Osteoblast (primary cell): ENCODE measurements around the gene QSOX1. TPM values are rescaled to one million over a fixed set of nuclear protein-coding genes. Genes with fewer than 3 reads are reported as not detected.
A peak's percentile ranks its signal among the peaks of the same experiment; 100 is the strongest.

Experiments
- DNase-seq: peaks from one replicate; pipeline ENCODE4 v3.0.0; 2011; ENCODE audit warnings: low spot score, mixed read lengths; ENCODE audit not compliant: insufficient read length; ENCODE audit errors: missing footprints
- H2AFZ ChIP-seq: 2 replicates; pipeline ENCODE4 v1.6.0; 2011; ENCODE audit warnings: mild to moderate bottlenecking, low read length
- H3K27ac ChIP-seq: 2 replicates; pipeline ENCODE4 v1.5.1; 2011; ENCODE audit warnings: mild to moderate bottlenecking, low read depth, low read length, moderate library complexity
- H3K27me3 ChIP-seq: 2 replicates; pipeline ENCODE4 v1.6.0; 2012; ENCODE audit warnings: mild to moderate bottlenecking, control low read depth, inconsistent platforms, low read length, moderate library complexity; ENCODE audit not compliant: insufficient read depth
- H3K36me3 ChIP-seq: 2 replicates; pipeline ENCODE4 v1.5.1; 2011; ENCODE audit warnings: mild to moderate bottlenecking, low read length, control low read depth, moderate library complexity; ENCODE audit not compliant: insufficient read depth
- H3K4me1 ChIP-seq: 2 replicates; pipeline ENCODE4 v1.5.1; 2011; ENCODE audit warnings: mild to moderate bottlenecking, low read length, control low read depth, moderate library complexity; ENCODE audit not compliant: insufficient read depth
- H3K4me2 ChIP-seq: 2 replicates; pipeline ENCODE4 v1.6.0; 2011; ENCODE audit warnings: mild to moderate bottlenecking, low read length; ENCODE audit not compliant: insufficient read depth
- H3K4me3 ChIP-seq: fragments of 200-600 bp; sonication (generic); 3 replicates; pipeline ENCODE4 v1.5.1; 2012; ENCODE audit warnings: mild to moderate bottlenecking, low read length, inconsistent platforms; ENCODE audit not compliant: insufficient read depth
- H3K79me2 ChIP-seq: 2 replicates; pipeline ENCODE4 v1.6.0; 2012; ENCODE audit warnings: mild to moderate bottlenecking, low read length, control low read depth, inconsistent platforms; ENCODE audit not compliant: insufficient read depth
- H3K9me3 ChIP-seq: 2 replicates; pipeline ENCODE4 v1.5.1; 2011; ENCODE audit warnings: low read depth, low read length, control low read depth
- H4K20me1 ChIP-seq: 2 replicates; pipeline ENCODE4 v1.6.0; 2012; ENCODE audit warnings: mild to moderate bottlenecking, low read length, control low read depth; ENCODE audit not compliant: insufficient read depth
- total RNA-seq: library from RNA; depleted of rRNA; stranded (reverse); fragments of >200 nt; gene quantifications from 2 replicates; pipeline ENCODE4 v1.2.3, GENCODE V29; 2012
- TF ChIP-seq, protein P1 (sequence below): IDR thresholded peaks from 2 replicates; pipeline ENCODE4 v1.5.1; 2011; ENCODE audit warnings: mild to moderate bottlenecking, low read depth, low read length, moderate library complexity; ENCODE audit errors: extremely low read depth

Gene QSOX1
- total RNA-seq, 1 donor = 373 TPM

- Histone ChIP-seq H3K4me1 (no peaks in the 10 kb centered on the region), H3K79me2 (no peaks in the 10 kb centered on the region), H4K20me1 (peaks cover 51% of the 10 kb centered on the region), H2AFZ (no peak overlapping the region), H3K4me2 (no peak overlapping the region), H3K9me3 (no peaks in the 10 kb centered on the region), H3K27ac (no peak overlapping the region), H3K4me3 (no peak overlapping the region), H3K27me3 (no peaks in the 10 kb centered on the region), H3K36me3 (peaks cover 85% of the 10 kb centered on the region)
- DNase-seq = peak; percentile 71
- TF ChIP-seq, protein P1, sequence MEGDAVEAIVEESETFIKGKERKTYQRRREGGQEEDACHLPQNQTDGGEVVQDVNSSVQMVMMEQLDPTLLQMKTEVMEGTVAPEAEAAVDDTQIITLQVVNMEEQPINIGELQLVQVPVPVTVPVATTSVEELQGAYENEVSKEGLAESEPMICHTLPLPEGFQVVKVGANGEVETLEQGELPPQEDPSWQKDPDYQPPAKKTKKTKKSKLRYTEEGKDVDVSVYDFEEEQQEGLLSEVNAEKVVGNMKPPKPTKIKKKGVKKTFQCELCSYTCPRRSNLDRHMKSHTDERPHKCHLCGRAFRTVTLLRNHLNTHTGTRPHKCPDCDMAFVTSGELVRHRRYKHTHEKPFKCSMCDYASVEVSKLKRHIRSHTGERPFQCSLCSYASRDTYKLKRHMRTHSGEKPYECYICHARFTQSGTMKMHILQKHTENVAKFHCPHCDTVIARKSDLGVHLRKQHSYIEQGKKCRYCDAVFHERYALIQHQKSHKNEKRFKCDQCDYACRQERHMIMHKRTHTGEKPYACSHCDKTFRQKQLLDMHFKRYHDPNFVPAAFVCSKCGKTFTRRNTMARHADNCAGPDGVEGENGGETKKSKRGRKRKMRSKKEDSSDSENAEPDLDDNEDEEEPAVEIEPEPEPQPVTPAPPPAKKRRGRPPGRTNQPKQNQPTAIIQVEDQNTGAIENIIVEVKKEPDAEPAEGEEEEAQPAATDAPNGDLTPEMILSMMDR = no peak
These were observed 38.7 kb downstream of the QSOX1 start for GRCh38 chr1:180193141-180194047.

- Histone ChIP-seq H3K4me1 (no peaks in the 10 kb centered on the region), H3K27ac (no peak overlapping the region), H3K79me2 (no peaks in the 10 kb centered on the region), H3K27me3 (no peaks in the 10 kb centered on the region), H3K9me3 (no peaks in the 10 kb centered on the region), H2AFZ (no peak overlapping the region), H3K36me3 (peaks cover 85% of the 10 kb centered on the region), H3K4me3 (no peak overlapping the region), H3K4me2 (no peak overlapping the region), H4K20me1 (peaks cover 45% of the 10 kb centered on the region)
- TF ChIP-seq, protein P1 = no peak
- peak; percentile 76 for DNase-seq
These were observed 39.4 kb downstream of the QSOX1 start for GRCh38 chr1:180194048-180194425.

DNA sequence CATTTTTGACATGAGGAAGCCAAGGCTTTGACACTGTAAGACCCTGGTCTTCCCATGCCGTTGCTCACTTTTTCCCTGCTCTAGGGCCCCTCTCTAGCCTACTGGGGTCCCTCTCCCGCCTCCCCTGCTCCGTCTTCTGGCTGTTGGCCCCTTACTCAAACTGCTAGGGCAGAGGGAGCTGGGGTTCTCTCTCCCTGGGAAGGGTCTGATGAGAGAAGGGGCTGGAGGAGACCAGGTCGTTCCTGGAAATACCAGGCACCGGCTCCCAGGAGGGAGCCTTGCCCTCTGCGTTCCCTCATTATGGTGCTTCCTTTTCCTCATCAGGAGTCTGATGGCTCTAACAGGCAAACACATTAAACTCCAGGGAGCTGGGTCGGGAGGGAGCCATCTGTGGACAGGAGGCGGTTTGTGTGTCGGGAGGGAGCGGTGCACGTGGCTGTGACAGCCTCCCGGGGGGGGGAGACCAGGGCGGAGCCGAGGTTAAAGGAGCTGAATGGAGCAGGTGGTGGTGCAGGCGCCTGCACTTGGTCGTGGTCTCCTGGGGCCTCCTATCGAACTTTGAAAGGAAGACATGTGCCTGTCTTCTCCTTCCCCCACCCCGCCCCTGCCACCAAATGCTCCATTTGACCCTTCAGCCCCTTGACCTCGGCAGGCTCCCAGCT is 40.0 kb downstream of the QSOX1 start:
- no peak overlapping the region for H3K27ac ChIP-seq
- H3K4me3 ChIP-seq = no peak overlapping the region
- DNase-seq = peak; percentile 55
- H3K9me3 ChIP-seq = no peaks in the 10 kb centered on the region
- no peak overlapping the region for H3K4me2 ChIP-seq
- no peaks in the 10 kb centered on the region for H3K79me2 ChIP-seq
- H2AFZ ChIP-seq = no peak overlapping the region
- H3K36me3 ChIP-seq = peaks cover 83% of the 10 kb centered on the region
- H4K20me1 ChIP-seq = peaks cover 48% of the 10 kb centered on the region
- no peaks in the 10 kb centered on the region for H3K27me3 ChIP-seq
- TF ChIP-seq, protein P1 = no peak
- H3K4me1 ChIP-seq = no peaks in the 10 kb centered on the region

DNA sequence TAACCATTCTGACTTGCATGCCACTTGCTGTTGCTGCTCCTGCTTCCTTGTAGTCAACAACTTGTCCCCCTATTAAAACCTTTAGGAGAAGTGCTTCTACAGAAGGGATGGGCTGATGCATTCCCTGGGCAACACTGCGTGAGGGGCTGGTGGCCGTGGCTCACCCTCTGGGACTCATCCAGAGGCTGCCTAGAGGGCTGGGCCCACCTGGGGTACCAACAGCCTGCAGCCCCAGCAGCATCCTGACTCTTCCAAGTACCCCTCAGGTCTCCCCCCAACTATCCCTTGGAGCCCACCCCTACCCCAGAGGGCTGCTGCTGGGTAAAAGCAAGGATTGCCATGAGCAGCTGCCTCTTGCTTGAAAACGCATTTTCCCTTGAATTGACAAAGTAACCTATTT is 40.7 kb downstream of the QSOX1 start:
- Histone ChIP-seq H3K27ac (no peak overlapping the region), H3K4me1 (no peaks in the 10 kb centered on the region), H3K27me3 (no peaks in the 10 kb centered on the region), H3K36me3 (peaks cover 82% of the 10 kb centered on the region), H2AFZ (no peak overlapping the region), H4K20me1 (peaks cover 55% of the 10 kb centered on the region), H3K9me3 (no peaks in the 10 kb centered on the region), H3K79me2 (no peaks in the 10 kb centered on the region), H3K4me2 (no peak overlapping the region), H3K4me3 (no peak overlapping the region)
- DNase-seq = peak; percentile 84
- TF ChIP-seq, protein P1 = no peak
